Activated naive CD4-positive, alpha-beta T cell treated with anti-CD3 and anti-CD28 coated beads, Interleukin-2, amount 50 U/mL, for 72 hours (primary cell): ENCODE measurements around the gene PRKG1. TPM values are rescaled to one million over a fixed set of nuclear protein-coding genes. Genes with fewer than 3 reads are reported as not detected.

Source experiments
- ATAC-seq, 2 donors: fragments of 150-1000 bp; cut with Tn5 transposase; 2 replicates each; pipeline ENCODE4 v1.10.0; 2021; ENCODE audit warnings: mild to moderate bottlenecking in 2 of 2, moderate library complexity in 2 of 2
- DNase-seq, 2 donors: peaks; one replicate each; pipeline ENCODE4 v3.0.0; 2021 to 2022; ENCODE audit warnings: low spot score in 2 of 2
- H3K27ac Mint-ChIP-seq, 2 donors: one replicate each; pipeline ENCODE4 v1.8.0; 2022; ENCODE audit warnings: mild to moderate bottlenecking in 2 of 2, mixed read lengths in 2 of 2
- H3K36me3 Mint-ChIP-seq, 2 donors: one replicate each; pipeline ENCODE4 v1.8.0; 2022; ENCODE audit warnings: mixed read lengths in 2 of 2
- H3K9me3 Mint-ChIP-seq, 2 donors: one replicate each; pipeline ENCODE4 v1.8.0; 2022; ENCODE audit warnings: mixed read lengths in 2 of 2
- total RNA-seq, 2 donors: library from RNA; stranded (reverse); gene quantifications; one replicate each; pipeline ENCODE4 v1.2.3, GENCODE V29; 2022

PRKG1 gene
- total RNA-seq, 2 donors from 2014 or later = not detected

DNA sequence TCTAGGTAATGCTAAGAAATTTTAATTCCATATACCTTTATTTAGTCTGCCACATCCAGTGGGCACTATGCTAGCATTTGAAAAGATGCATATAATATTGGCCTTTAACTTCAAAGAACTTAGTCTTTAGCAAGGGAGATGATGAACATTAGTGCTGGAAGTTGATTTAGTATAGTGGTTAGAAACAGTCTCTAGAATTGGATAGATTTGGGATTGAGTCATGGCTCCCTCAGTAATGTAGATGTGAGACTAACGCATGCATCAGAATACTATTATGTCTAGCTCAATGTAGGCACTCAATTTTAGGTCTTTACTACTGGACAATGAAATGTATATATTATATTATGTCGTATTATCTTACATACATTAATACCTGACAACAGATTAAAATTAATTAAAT is 1245.6 kb downstream of the PRKG1 start:
- Mint-ChIP-seq H3K36me3 (no peaks in the 10 kb centered on the region), H3K9me3 (peaks cover 4 to 7% of the 10 kb centered on the region in 2 donors), H3K27ac (no peak overlapping the region)
- ATAC-seq = no peak
- no peak for DNase-seq

DNA sequence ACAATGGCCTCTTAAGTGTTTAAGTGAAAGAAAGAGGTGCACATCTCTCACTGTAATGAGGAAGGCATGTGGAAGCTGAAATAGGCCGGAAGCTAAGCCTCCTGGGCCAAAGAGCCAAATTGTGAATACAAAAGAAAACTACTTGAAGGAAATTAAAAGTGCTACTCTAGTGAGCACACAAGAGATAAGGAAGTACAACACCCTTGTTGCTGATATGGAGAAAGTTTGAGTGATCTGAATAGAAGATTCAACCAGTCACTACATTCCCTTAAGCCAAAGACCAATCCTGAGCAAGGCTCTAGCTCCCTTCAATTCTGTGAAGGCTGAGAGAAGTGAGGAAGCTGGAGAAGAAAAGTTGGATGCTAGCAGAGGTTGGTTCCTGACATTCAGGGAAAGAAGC is 1248.0 kb downstream of the PRKG1 start:
- ATAC-seq = no peak
- Mint-ChIP-seq H3K9me3 (peaks cover 4 to 7% of the 10 kb centered on the region in 2 donors), H3K36me3 (no peaks in the 10 kb centered on the region), H3K27ac (no peak overlapping the region)
- no peak for DNase-seq

DNA sequence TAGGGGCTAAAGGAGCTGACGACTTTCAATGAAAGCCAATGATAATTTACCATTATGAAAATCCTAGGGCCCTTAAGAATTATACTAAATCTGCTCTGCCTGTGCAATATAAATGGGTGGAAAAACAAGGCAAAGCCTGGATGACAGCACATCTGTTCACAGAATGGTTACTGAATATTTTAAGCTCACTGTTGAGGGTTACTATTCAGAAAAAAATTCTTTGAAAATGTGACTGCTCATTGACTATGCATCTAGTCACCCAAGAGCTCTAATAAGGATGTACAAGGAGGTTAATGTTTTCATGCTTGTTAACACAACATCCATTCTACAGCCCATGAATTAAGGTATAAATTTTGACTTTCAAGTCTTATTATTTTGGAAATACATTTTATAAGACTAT is 1248.6 kb downstream of the PRKG1 start:
- Mint-ChIP-seq H3K27ac (no peak overlapping the region), H3K36me3 (no peaks in the 10 kb centered on the region), H3K9me3 (peaks cover 4 to 7% of the 10 kb centered on the region in 2 donors)
- ATAC-seq (no peak), DNase-seq (no peak)

DNA sequence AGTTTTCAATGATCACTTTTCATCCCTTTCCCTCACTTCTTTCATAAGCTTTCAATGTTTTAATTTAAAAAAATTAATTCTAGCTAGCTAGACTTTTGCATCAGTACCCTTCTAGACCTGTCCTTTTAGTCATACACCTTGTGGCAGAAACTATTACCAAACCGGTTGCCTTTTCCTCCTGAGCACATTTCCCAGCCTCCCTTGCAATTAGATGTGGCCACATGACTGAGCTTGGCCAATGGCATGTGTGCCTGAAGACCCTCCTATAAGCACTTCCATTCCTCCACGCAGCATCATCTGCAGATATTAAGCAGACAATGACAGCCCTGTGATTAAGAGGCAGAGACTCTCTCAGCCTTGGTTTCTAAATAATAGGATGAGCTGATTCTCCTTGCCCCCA is 1252.1 kb downstream of the PRKG1 start:
- no peaks in the 10 kb centered on the region for H3K36me3 Mint-ChIP-seq
- H3K9me3 Mint-ChIP-seq = peaks cover 3 to 4% of the 10 kb centered on the region in 2 donors
- no peak for ATAC-seq
- no peak for DNase-seq
- no peak overlapping the region for H3K27ac Mint-ChIP-seq

DNA sequence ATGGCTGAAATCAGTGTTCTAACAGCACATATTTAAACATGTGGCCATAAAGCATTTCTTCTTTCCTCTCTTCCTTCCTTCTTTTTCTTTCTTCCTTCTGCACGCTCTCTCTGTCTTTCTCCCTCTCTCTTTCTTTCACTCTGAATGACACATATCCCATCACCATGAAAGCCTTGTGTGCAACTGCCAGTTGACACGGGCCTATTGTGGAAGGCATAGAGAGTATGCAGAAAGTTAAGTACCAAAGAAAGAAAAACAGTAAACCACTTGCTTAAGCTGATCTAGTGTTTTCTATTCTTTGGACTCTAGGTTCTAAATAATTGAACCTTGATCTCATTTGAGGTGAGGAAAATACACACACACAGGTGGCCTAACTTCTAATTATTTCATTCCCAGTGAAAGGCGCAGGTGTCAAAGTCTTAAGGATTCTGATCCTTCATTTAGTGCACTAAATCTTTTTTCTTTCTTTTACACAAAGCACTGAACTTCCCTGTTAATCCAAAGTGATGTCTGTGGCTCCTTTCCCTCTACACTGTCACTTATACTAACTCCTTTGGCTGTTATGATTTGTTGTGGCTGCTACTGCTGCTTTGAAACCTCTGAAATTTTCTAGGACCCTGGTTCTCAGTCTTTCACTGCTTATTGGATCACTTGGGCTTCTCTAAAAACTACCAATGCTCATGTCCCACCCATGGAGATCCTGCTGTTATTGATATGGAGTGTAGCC is 1257.5 kb downstream of the PRKG1 start:
- Mint-ChIP-seq H3K27ac (no peak overlapping the region), H3K9me3 (peaks cover 0 to 3% of the 10 kb centered on the region in 2 donors), H3K36me3 (no peaks in the 10 kb centered on the region)
- DNase-seq (no peak), ATAC-seq (no peak)

DNA sequence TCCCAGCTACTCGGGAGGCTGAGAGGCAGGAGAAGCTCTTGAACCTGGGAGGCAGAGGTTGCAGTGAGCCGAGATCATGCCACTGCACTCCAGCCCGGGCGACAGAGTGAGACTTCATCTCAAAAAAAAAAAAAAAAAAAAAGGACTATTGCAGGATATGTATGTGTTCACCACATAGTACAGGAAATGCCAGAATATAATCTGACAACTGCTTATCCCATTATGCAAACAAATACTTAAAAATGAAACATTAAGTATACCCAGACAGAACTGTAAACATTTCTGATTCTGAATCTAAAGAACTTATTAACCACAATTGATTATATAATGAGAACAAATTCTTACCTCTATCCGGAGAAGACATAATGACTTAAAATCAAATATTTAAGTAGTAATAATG is 1258.5 kb downstream of the PRKG1 start:
- Mint-ChIP-seq H3K9me3 (peaks cover 0 to 3% of the 10 kb centered on the region in 2 donors), H3K27ac (no peak overlapping the region), H3K36me3 (no peaks in the 10 kb centered on the region)
- DNase-seq (no peak), ATAC-seq (no peak)

DNA sequence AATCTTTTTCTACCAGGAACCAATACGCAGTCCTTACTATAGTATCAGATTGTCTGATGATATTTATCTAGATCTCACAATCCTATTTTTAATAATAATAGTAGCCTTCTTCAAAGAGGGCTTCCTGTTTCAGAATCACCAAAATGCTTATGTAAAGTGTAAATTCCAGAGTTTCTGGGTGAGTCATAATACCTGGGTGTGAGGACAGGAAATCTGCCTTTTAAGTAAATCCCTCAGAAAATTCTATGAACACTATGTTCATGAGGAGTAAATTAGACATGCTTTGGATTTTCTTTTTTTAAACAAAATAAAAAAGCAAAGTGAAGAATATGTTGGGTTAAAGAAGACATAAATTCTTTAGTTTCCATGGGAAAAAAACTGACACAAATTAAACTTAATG is 1260.3 kb downstream of the PRKG1 start:
- Mint-ChIP-seq H3K36me3 (no peaks in the 10 kb centered on the region), H3K27ac (no peak overlapping the region), H3K9me3 (peaks cover 0 to 3% of the 10 kb centered on the region in 2 donors)
- DNase-seq (no peak), ATAC-seq (no peak)

DNA sequence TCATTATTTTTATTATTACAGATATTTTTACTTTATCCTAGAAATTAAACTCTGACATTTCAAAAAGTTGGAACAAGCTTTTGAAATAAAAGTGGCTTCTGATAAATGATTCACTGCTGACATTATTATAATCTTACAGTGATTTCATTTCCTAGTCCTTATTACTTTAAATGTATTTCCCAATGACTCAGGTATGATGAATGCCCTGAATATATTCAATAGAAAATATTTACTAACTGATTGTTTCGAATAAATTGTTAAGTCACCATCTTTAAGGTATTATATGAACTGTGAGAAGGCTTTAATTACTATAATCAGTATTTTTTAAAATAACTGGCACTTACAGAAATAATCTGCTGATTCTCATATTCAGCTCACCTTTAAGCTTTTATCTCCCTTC is 1261.4 kb downstream of the PRKG1 start:
- Mint-ChIP-seq H3K36me3 (no peaks in the 10 kb centered on the region), H3K9me3 (peaks cover 0 to 3% of the 10 kb centered on the region in 2 donors), H3K27ac (no peak overlapping the region)
- no peak for ATAC-seq
- no peak for DNase-seq

DNA sequence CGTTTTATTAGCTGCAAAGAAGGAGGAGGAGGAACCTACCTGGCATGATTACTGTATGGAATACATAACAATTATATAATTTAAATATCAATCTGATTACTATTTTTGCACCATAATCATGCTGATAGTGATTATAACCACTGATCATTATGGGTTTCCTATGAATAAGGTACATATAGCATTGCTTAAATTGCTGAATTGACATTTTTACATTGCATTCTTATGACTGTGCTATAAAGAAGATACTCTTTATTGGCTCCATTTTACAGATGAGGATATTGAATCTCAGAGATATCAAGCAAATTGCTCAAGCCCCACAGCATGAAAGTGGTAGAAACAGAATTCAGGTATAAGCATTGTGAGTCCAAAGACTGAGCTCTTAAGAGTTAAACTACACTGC is 1262.9 kb downstream of the PRKG1 start:
- no peak for ATAC-seq
- no peak overlapping the region for H3K27ac Mint-ChIP-seq
- no peaks in the 10 kb centered on the region for H3K9me3 Mint-ChIP-seq
- H3K36me3 Mint-ChIP-seq = no peaks in the 10 kb centered on the region
- DNase-seq = no peak

DNA sequence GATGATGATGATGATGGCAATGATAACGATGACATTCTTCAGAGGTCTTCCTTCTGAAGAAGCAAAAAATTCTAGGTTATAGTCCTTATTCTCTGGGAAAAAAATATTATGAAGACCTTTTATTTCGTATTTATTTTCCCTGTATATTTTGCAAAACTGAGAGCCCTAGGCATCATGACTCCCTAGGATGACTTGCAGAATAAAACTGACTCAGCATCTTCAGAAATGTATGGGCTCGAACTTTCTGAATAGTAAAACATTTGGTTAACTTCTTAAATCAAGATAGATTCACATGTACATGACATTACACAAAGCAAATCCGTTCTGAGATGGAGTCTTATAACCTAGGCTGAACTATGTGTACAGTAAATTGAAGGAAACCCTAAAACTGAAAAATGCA is 1269.2 kb downstream of the PRKG1 start:
- Mint-ChIP-seq H3K27ac (no peak overlapping the region), H3K36me3 (no peaks in the 10 kb centered on the region), H3K9me3 (no peaks in the 10 kb centered on the region)
- no peak for DNase-seq
- no peak for ATAC-seq

DNA sequence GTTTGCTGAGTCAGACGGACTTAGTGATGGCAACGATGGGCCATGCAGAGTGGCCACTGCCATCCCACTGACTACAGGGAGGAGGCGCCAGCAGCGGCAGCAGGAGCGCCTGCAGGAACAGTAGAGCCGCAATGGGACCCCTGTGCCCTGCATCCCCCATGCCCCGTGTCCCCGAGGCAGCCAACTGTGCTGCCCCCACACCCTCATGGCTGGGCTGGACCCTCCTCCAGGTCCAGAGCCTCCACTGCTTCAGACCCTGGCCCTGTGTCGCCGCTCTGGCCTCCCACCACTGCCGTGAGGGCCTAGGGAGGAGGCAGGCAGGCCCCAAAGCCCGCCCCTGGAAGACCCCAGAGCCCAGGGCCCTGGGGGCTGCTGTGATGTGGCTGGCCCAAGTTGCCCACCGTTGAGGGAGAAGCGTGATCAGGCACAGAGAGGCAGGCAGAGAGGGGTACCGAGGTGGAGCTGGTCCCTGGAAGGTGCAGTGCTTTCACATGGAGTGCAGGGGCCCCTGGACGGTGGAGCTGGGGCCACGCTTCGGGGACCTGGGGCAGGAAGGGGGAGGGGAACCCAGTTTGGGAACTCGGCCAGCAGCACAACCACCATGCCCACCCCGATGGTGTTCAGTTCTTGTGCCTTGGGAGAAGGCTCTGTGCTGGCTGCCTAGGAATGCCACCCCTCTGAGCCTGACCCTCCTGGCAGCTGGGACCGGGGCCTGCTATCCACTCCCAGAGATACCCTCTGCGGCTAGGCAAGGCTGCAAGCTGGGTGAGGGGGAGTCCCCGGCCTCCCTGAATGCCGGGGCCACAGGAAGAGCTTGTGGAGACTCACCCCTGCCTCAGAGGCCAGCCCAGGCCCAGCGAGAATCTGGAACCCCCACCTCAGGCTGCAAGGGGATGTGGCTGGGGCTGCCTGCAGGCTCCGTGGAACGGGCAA is 1272.4 kb downstream of the PRKG1 start:
- no peak for DNase-seq
- Mint-ChIP-seq H3K27ac (no peak overlapping the region), H3K36me3 (no peaks in the 10 kb centered on the region), H3K9me3 (no peaks in the 10 kb centered on the region)
- no peak for ATAC-seq

DNA sequence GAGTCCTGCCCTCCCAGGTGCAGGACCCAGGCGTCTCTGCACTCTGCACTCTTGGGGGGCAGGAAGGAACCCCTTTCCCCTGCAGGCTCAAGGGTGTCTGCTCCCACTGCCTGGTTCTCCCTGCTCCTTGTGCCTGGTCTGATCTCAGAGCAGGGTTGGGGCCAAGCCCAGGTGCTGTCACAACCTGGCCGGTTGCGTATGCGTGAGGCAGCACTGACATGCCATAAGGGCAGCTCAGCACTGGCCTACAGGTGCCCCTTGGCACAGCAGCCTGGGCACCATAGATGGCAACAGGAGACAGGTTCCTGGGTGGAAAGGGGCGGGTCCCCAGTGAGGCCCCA is 1273.0 kb downstream of the PRKG1 start:
- ATAC-seq = no peak
- Mint-ChIP-seq H3K27ac (no peak overlapping the region), H3K9me3 (no peaks in the 10 kb centered on the region)

More for the DNA sequence above, 1273.0 kb downstream of the PRKG1 start:
- no peak for DNase-seq
- no peaks in the 10 kb centered on the region for H3K36me3 Mint-ChIP-seq

Other genes starting within 250 kb of the PRKG1 start
- not detected for gene A1CF, start 188.9 kb upstream of the PRKG1 start, total RNA-seq